H9 (cell line): ENCODE results near the gene GLCCI1. TPM values are rescaled to one million over a fixed set of nuclear protein-coding genes. Genes with fewer than 3 reads are reported as not detected.

Experiments used
- DNase-seq: peaks from one replicate; pipeline ENCODE4 v3.0.0-alpha.2; 2017
- H2AFZ ChIP-seq: one replicate; pipeline ENCODE4 v1.6.1; 2013; ENCODE audit warnings: mild to moderate bottlenecking, low read length, control low read depth, moderate library complexity
- H2AK5ac ChIP-seq: 2 replicates; pipeline ENCODE4 v1.6.1; 2013; ENCODE audit warnings: low read length, control low read depth, mixed read lengths; ENCODE audit not compliant: insufficient read length
- H2BK120ac ChIP-seq: one replicate; pipeline ENCODE4 v1.6.1; 2013; ENCODE audit warnings: low read depth, mild to moderate bottlenecking, low read length, control low read depth, inconsistent platforms; ENCODE audit not compliant: poor library complexity, severe bottlenecking
- H2BK12ac ChIP-seq: 2 replicates; pipeline ENCODE4 v1.6.1; 2013; ENCODE audit warnings: low read length, control low read depth, mixed read lengths, low read depth; ENCODE audit not compliant: insufficient read length
- H2BK15ac ChIP-seq: 2 replicates; pipeline ENCODE4 v1.6.1; 2013; ENCODE audit warnings: low read depth, low read length, control low read depth
- H2BK20ac ChIP-seq: one replicate; pipeline ENCODE4 v1.6.1; 2013; ENCODE audit warnings: low read depth, mild to moderate bottlenecking, low read length, control low read depth, inconsistent platforms; ENCODE audit not compliant: poor library complexity, severe bottlenecking
- H2BK5ac ChIP-seq: 2 replicates; pipeline ENCODE4 v1.6.1; 2013; ENCODE audit warnings: low read length, control low read depth, mixed read lengths; ENCODE audit not compliant: insufficient read length
- H3K14ac ChIP-seq: 2 replicates; pipeline ENCODE4 v1.6.1; 2013; ENCODE audit warnings: low read length, control low read depth; ENCODE audit not compliant: insufficient read depth
- H3K18ac ChIP-seq: 2 replicates; pipeline ENCODE4 v1.6.1; 2013; ENCODE audit warnings: low read depth, mild to moderate bottlenecking, mixed read lengths, low read length, control low read depth; ENCODE audit not compliant: insufficient read length
- H3K23ac ChIP-seq: 2 replicates; pipeline ENCODE4 v1.6.1; 2013; ENCODE audit warnings: low read length, control low read depth, mixed read lengths, low read depth; ENCODE audit not compliant: insufficient read length
- H3K23me2 ChIP-seq: 2 replicates; pipeline ENCODE4 v1.6.1; 2013; ENCODE audit warnings: low read depth, mild to moderate bottlenecking, mixed read lengths, low read length, control low read depth; ENCODE audit not compliant: insufficient read length, poor library complexity, severe bottlenecking
- H3K27ac ChIP-seq: 2 replicates; pipeline ENCODE4 v1.5.1; 2013; ENCODE audit warnings: low read length, control low read depth, mixed read lengths, low read depth; ENCODE audit not compliant: insufficient read length
- H3K27me3 ChIP-seq: 2 replicates; pipeline ENCODE4 v1.6.1; 2013; ENCODE audit warnings: low read length, control low read depth, inconsistent platforms; ENCODE audit not compliant: insufficient read depth
- H3K4ac ChIP-seq: 2 replicates; pipeline ENCODE4 v1.6.1; 2013; ENCODE audit warnings: low read depth, mild to moderate bottlenecking, control low read depth, inconsistent platforms, low read length, moderate library complexity
- H3K4me1 ChIP-seq: 2 replicates; pipeline ENCODE4 v1.6.1; 2013; ENCODE audit warnings: low read length, control low read depth, inconsistent platforms; ENCODE audit not compliant: insufficient read depth
- H3K4me2 ChIP-seq: 2 replicates; pipeline ENCODE4 v1.6.1; 2013; ENCODE audit warnings: low read length, control low read depth, mixed read lengths; ENCODE audit not compliant: insufficient read length, insufficient read depth
- H3K56ac ChIP-seq: 2 replicates; pipeline ENCODE4 v1.6.1; 2013; ENCODE audit warnings: low read depth, mild to moderate bottlenecking, mixed read lengths, low read length, control low read depth; ENCODE audit not compliant: insufficient read length
- H3K79me1 ChIP-seq: 2 replicates; pipeline ENCODE4 v1.6.1; 2013; ENCODE audit warnings: low read depth, mild to moderate bottlenecking, moderate library complexity, low read length, control low read depth, inconsistent platforms; ENCODE audit not compliant: insufficient read depth, poor library complexity, severe bottlenecking
- H3K79me2 ChIP-seq: 2 replicates; pipeline ENCODE4 v1.6.1; 2013; ENCODE audit warnings: low read length, control low read depth, inconsistent platforms; ENCODE audit not compliant: insufficient read depth
- H3K9ac ChIP-seq: 2 replicates; pipeline ENCODE4 v1.6.1; 2013; ENCODE audit warnings: low read length, control low read depth, mixed read lengths; ENCODE audit not compliant: insufficient read length; ENCODE audit errors: extremely low read depth
- H3K9me3 ChIP-seq: one replicate; pipeline ENCODE4 v1.6.1; 2013; ENCODE audit warnings: low read depth, low read length, inconsistent platforms; ENCODE audit not compliant: control insufficient read depth
- H3T11ph ChIP-seq: one replicate; pipeline ENCODE4 v1.6.1; 2013; ENCODE audit warnings: mild to moderate bottlenecking, low read length, control low read depth, inconsistent platforms
- H4K20me1 ChIP-seq: one replicate; pipeline ENCODE4 v1.6.1; 2013; ENCODE audit not compliant: control insufficient read depth, insufficient read length, insufficient read depth
- H4K5ac ChIP-seq: 2 replicates; pipeline ENCODE4 v1.6.1; 2013; ENCODE audit warnings: low read depth, mild to moderate bottlenecking, mixed read lengths, low read length, control low read depth; ENCODE audit not compliant: insufficient read length
- H4K8ac ChIP-seq: replicated peaks from 2 replicates; pipeline ENCODE4 v1.6.1; 2013; ENCODE audit warnings: low read length, control low read depth, mixed read lengths, low read depth; ENCODE audit not compliant: insufficient read length
- H4K91ac ChIP-seq: 2 replicates; pipeline ENCODE4 v1.6.1; 2013; ENCODE audit warnings: low read depth, mild to moderate bottlenecking, moderate library complexity, mixed read lengths, low read length, control low read depth; ENCODE audit not compliant: insufficient read length
- H3K27ac Mint-ChIP-seq, 3 experiments: 2 replicates in 2 of 3; 3 replicates in 1 of 3; pipeline ENCODE4 v1.8.0; 2020 to 2021; ENCODE audit warnings: mixed read lengths in 3 of 3, mild to moderate bottlenecking in 1 of 3, moderate library complexity in 1 of 3
- H3K27me3 Mint-ChIP-seq: 2 replicates; pipeline ENCODE4 v1.8.0; 2021; ENCODE audit warnings: low read depth, mild to moderate bottlenecking, moderate library complexity, mixed read lengths
- H3K36me3 Mint-ChIP-seq, 3 experiments: 2 replicates in 2 of 3; 3 replicates in 1 of 3; pipeline ENCODE4 v1.8.0; 2020 to 2021; ENCODE audit warnings: low read depth in 3 of 3, mixed read lengths in 3 of 3; ENCODE audit not compliant: insufficient read depth in 1 of 3
- H3K4me1 Mint-ChIP-seq, 2 experiments: 2 replicates each; pipeline ENCODE4 v1.8.0; 2020; ENCODE audit warnings: mixed read lengths in 2 of 2
- H3K4me3 Mint-ChIP-seq, 2 experiments: 2 replicates in 1 of 2; 3 replicates in 1 of 2; pipeline ENCODE4 v1.8.0; 2020 to 2021; ENCODE audit warnings: mild to moderate bottlenecking in 2 of 2, mixed read lengths in 2 of 2, moderate library complexity in 1 of 2
- H3K9me3 Mint-ChIP-seq, 2 experiments: 2 replicates in 1 of 2; 3 replicates in 1 of 2; pipeline ENCODE4 v1.8.0; 2020; ENCODE audit warnings: mild to moderate bottlenecking in 2 of 2, mixed read lengths in 2 of 2, moderate library complexity in 1 of 2
- CTCF ChIP-seq: fragments of 200-600 bp; sonication (generic); conservative IDR thresholded peaks from 3 replicates; pipeline ENCODE4 v1.8.0; 2021; ENCODE audit warnings: antibody characterized with exemption, mild to moderate bottlenecking
- WGBS: extraction: QIAGEN DNeasy Blood & Tissue Kit; methylation state at CpG from one replicate; pipeline ENCODE4 v1.1.7; 2013; ENCODE audit warnings: missing lambda C conversion rate, low lambda C conversion rate, mixed read lengths; ENCODE audit not compliant: insufficient read length; ENCODE audit errors: extremely low coverage; 5-methylcytosine and 5-hydroxymethylcytosine counted together
- total RNA-seq: library from RNA; stranded (reverse); gene quantifications from 2 replicates; pipeline ENCODE4 v1.2.1, GENCODE V29; 2021

Gene GLCCI1
- total RNA-seq, 1 experiment from 2014 or later = 19.1 TPM

- Mint-ChIP-seq H3K9me3 (no peaks in the 10 kb centered on the region), H3K4me1 (peaks cover 13 to 15% of the 10 kb centered on the region in 2 experiments), H3K27ac (no peak overlapping the region; a peak in 1 of 7 replicates), H3K36me3 (peaks cover 6 to 10% (median 8%) of the 10 kb centered on the region in 3 experiments), H3K4me3 (no peak overlapping the region), H3K27me3 (no peaks in the 10 kb centered on the region)
- Histone ChIP-seq H3K4ac (no peak overlapping the region), H3K27me3 (no peaks in the 10 kb centered on the region), H2BK20ac (no peak overlapping the region), H3K9ac (no peak overlapping the region), H3K18ac (no peak overlapping the region), H3K27ac (no peak overlapping the region), H3K56ac (no peak overlapping the region), H3K79me2 (no peaks in the 10 kb centered on the region), H3K9me3 (no peaks in the 10 kb centered on the region), H4K91ac (no peak overlapping the region), H3K23ac (no peak overlapping the region), H4K5ac (no peak overlapping the region), H2AFZ (no peak overlapping the region), H2BK120ac (no peak overlapping the region), H3K23me2 (no peaks in the 10 kb centered on the region), H2BK5ac (no peak overlapping the region), H3K14ac (no peak overlapping the region), H3K4me2 (no peak overlapping the region), H3K4me1 (no peaks in the 10 kb centered on the region), H4K8ac (no peak overlapping the region), H2BK15ac (no peak overlapping the region), H3K79me1 (no peaks in the 10 kb centered on the region), H2BK12ac (no peak overlapping the region), H2AK5ac (no peak overlapping the region), H3T11ph (no peak overlapping the region), H4K20me1 (no peaks in the 10 kb centered on the region)
- no CpG with 5 or more reads among the region's 1 CpG for WGBS
- no peak for TF ChIP-seq CTCF
- no peak for DNase-seq
Measured at GRCh38 chr7:8051998-8052397, 83.4 kb downstream of the GLCCI1 start.
